KMS-11 (cell line): ENCODE measurements around the gene SOX8.

Experiments
- H2AFZ ChIP-seq: fragments of 200-600 bp; sonication (generic); 2 replicates; pipeline ENCODE4 v1.6.1; 2016; ENCODE audit warnings: antibody characterized with exemption, mixed run types, low read depth
- H3K27ac ChIP-seq: fragments of 200-600 bp; sonication (generic); 2 replicates; pipeline ENCODE4 v1.6.1; 2016; ENCODE audit warnings: mild to moderate bottlenecking, mixed run types
- H3K27me3 ChIP-seq: fragments of 200-600 bp; sonication (generic); 2 replicates; pipeline ENCODE4 v1.6.1; 2017; ENCODE audit warnings: mild to moderate bottlenecking, low read depth, mixed run types, moderate library complexity; ENCODE audit not compliant: insufficient read depth
- H3K36me3 ChIP-seq: fragments of 200-600 bp; sonication (generic); 2 replicates; pipeline ENCODE4 v1.6.1; 2017; ENCODE audit warnings: mild to moderate bottlenecking, mixed run types; ENCODE audit not compliant: insufficient read depth
- H3K4me1 ChIP-seq: fragments of 200-600 bp; sonication (generic); 2 replicates; pipeline ENCODE4 v1.6.1; 2016; ENCODE audit warnings: mild to moderate bottlenecking, low read depth, mixed run types; ENCODE audit not compliant: poor library complexity, severe bottlenecking
- H3K4me2 ChIP-seq: fragments of 200-600 bp; sonication (generic); 2 replicates; pipeline ENCODE4 v1.7.0; 2016; ENCODE audit warnings: mild to moderate bottlenecking, mixed run types
- H3K4me3 ChIP-seq: fragments of 200-600 bp; sonication (generic); IDR thresholded peaks from 2 replicates; pipeline ENCODE4 v1.6.1; 2017; ENCODE audit warnings: low read depth, low read length, mixed read lengths; ENCODE audit not compliant: insufficient read depth
- H3K79me2 ChIP-seq: fragments of 200-600 bp; sonication (generic); 2 replicates; pipeline ENCODE4 v1.6.1; 2016; ENCODE audit warnings: low read depth, mixed run types; ENCODE audit not compliant: insufficient read depth
- H3K9ac ChIP-seq: fragments of 200-600 bp; sonication (generic); 2 replicates; pipeline ENCODE4 v1.6.1; 2016; ENCODE audit warnings: mild to moderate bottlenecking, mixed run types
- H4K20me1 ChIP-seq: fragments of 200-600 bp; sonication (generic); 2 replicates; pipeline ENCODE4 v1.6.1; 2016; ENCODE audit warnings: mild to moderate bottlenecking, mixed run types; ENCODE audit not compliant: insufficient read depth
- TF ChIP-seq, protein P1 (sequence below): fragments of 200-600 bp; sonication (generic); conservative IDR thresholded peaks from 2 replicates; pipeline ENCODE4 v1.6.1; 2017; ENCODE audit warnings: low read depth, mild to moderate bottlenecking, antibody characterized with exemption, low read length, moderate library complexity, mixed read lengths

Gene SOX8

DNA sequence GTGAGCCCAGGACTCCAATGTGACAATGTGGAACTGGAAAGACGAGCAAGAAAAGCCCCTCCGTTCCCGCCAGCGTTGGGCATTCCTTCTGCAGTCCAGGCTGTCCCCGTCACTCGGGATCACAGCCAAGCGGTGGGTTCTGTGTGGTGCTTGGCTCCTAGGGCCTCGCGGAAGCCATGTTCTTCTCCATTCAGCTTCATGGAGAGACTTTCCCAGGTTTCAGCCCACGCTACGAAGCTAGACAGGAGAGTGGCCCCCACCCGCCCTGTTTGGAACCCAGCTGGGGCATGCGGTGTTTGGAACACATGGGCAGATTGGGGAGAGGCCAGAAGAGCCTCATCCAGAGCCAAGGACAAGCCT is 16.6 kb upstream of the SOX8 start:
- no peaks in the 10 kb centered on the region for H3K4me1 ChIP-seq
- H3K79me2 ChIP-seq, result no peaks in the 10 kb centered on the region
- H3K4me3 ChIP-seq, result no peak overlapping the region
- no peak overlapping the region for H3K27ac ChIP-seq
- H4K20me1 ChIP-seq, result no peaks in the 10 kb centered on the region
- TF ChIP-seq, protein P1, sequence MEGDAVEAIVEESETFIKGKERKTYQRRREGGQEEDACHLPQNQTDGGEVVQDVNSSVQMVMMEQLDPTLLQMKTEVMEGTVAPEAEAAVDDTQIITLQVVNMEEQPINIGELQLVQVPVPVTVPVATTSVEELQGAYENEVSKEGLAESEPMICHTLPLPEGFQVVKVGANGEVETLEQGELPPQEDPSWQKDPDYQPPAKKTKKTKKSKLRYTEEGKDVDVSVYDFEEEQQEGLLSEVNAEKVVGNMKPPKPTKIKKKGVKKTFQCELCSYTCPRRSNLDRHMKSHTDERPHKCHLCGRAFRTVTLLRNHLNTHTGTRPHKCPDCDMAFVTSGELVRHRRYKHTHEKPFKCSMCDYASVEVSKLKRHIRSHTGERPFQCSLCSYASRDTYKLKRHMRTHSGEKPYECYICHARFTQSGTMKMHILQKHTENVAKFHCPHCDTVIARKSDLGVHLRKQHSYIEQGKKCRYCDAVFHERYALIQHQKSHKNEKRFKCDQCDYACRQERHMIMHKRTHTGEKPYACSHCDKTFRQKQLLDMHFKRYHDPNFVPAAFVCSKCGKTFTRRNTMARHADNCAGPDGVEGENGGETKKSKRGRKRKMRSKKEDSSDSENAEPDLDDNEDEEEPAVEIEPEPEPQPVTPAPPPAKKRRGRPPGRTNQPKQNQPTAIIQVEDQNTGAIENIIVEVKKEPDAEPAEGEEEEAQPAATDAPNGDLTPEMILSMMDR, result no peak
- H2AFZ ChIP-seq, result no peak overlapping the region
- H3K4me2 ChIP-seq, result no peak overlapping the region
- H3K36me3 ChIP-seq, result no peaks in the 10 kb centered on the region
- H3K9ac ChIP-seq, result no peak overlapping the region
- peaks cover 31% of the 10 kb centered on the region; the same call in 1 of the 2 replicates for H3K27me3 ChIP-seq

DNA sequence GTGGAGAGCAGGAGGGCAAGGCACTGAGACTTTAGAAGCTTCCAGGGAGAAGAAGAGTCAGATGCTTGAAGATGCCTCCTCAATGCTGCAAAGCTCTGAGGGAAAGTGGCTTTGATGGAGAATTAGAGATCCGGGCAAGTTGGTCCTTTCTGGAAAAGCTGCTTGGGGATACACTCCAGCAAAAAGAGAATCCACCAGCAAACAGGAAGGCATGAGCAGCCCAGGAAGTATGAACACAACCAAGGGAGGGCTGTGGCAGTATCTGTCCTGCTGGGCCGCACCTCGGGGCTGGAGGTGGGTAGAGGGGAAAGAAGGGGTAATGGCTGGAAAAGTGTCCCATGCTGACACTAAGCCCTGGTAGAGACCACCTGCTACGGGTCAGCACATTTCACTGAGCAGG is 16.1 kb upstream of the SOX8 start:
- peaks cover 31% of the 10 kb centered on the region; the same call in 1 of the 2 replicates for H3K27me3 ChIP-seq
- H3K4me1 ChIP-seq, result no peaks in the 10 kb centered on the region
- no peak overlapping the region for H3K9ac ChIP-seq

DNA sequence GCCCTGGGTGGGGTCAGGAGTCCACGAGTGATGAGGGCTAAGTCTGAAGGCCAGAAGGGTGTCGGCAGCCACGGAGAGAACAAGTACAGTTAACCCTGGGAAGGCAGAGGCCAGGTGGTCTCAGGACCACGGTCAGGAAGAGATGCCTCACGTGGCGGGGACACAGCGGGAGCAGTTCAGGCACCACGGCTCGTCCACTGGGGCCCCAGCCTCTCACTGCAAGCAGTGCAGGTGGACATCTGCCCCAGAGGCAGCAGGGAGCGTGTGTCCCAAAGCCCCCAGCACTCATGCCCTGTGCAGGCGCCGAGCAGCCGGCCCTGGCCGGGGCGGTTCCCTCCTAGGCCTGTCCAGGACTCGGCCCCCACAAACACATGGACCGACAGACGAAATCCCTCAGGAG is 15.5 kb upstream of the SOX8 start:
- H3K4me3 ChIP-seq, result no peak overlapping the region
- peaks cover 31% of the 10 kb centered on the region; the same call in 1 of the 2 replicates for H3K27me3 ChIP-seq
- H3K79me2 ChIP-seq, result no peaks in the 10 kb centered on the region
- H3K9ac ChIP-seq, result no peak overlapping the region
- no peaks in the 10 kb centered on the region for H4K20me1 ChIP-seq
- no peak overlapping the region for H2AFZ ChIP-seq
- H3K36me3 ChIP-seq, result no peaks in the 10 kb centered on the region
- H3K4me1 ChIP-seq, result no peaks in the 10 kb centered on the region
- TF ChIP-seq, protein P1, result no peak
- no peak overlapping the region for H3K4me2 ChIP-seq
- no peak overlapping the region for H3K27ac ChIP-seq

More for the DNA sequence above, 16.1 kb upstream of the SOX8 start:
- no peaks in the 10 kb centered on the region for H3K36me3 ChIP-seq
- no peaks in the 10 kb centered on the region for H3K79me2 ChIP-seq
- no peaks in the 10 kb centered on the region for H4K20me1 ChIP-seq
- H3K4me3 ChIP-seq, result no peak overlapping the region
- H2AFZ ChIP-seq, result no peak overlapping the region
- TF ChIP-seq, protein P1, result no peak
- no peak overlapping the region for H3K27ac ChIP-seq
- H3K4me2 ChIP-seq, result no peak overlapping the region

DNA sequence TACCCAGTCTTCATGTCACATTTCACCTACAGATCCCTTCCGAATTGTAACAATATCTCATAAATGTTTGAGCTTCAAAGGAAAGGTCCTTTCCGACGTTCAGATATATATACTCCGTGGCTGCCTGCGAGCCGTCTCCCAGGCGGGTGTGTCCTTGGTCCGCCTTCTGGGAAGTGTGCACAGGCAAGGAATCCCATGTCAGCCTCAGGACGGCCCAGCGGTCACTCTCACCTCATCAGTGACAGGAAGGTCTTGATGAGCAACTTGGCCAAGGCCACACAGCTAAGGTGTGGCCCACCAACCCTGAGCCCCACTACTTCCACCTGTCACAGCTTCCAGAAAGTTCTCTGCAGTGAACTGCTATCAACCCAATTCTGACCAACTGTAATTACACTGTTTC is 15.1 kb upstream of the SOX8 start:
- no peaks in the 10 kb centered on the region for H4K20me1 ChIP-seq
- no peak overlapping the region for H2AFZ ChIP-seq
- H3K27me3 ChIP-seq, result peaks cover 35% of the 10 kb centered on the region; the same call in 1 of the 2 replicates
- H3K9ac ChIP-seq, result no peak overlapping the region
- no peaks in the 10 kb centered on the region for H3K36me3 ChIP-seq
- no peaks in the 10 kb centered on the region for H3K79me2 ChIP-seq
- TF ChIP-seq, protein P1, result no peak
- no peak overlapping the region for H3K4me2 ChIP-seq
- no peak overlapping the region for H3K4me3 ChIP-seq
- no peak overlapping the region for H3K27ac ChIP-seq
- no peaks in the 10 kb centered on the region for H3K4me1 ChIP-seq

DNA sequence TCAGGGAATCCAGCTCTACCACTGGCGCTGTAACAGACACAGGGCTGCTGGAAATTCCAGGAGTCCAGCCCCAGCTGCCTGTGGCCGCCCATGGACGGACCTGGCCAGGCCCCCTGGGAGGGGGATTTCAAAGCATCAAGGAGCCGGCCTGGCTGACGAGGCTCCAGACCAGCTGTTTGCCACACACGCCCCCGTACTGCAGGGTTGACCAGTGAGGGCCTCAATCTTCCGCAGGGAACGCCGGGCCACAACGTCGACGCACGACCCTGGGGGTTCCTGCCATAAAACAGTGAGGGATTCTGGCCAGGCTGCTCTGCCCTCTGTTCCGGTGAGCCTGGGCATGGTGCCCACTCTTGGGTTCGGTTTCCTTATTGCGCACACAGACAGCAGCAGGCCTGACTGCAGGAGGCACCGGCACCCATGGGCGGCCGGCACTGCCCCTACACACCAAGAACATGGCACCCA is 14.5 kb upstream of the SOX8 start:
- Histone ChIP-seq H2AFZ (no peak overlapping the region), H3K4me2 (no peak overlapping the region), H3K27ac (no peak overlapping the region), H3K4me1 (no peaks in the 10 kb centered on the region), H3K27me3 (peaks cover 41% of the 10 kb centered on the region), H3K9ac (no peak overlapping the region), H3K79me2 (no peaks in the 10 kb centered on the region), H3K4me3 (no peak overlapping the region), H3K36me3 (no peaks in the 10 kb centered on the region), H4K20me1 (no peaks in the 10 kb centered on the region)
- TF ChIP-seq, protein P1, result no peak
